Esophagus squamous epithelium (tissue), 4 donors: ENCODE results near the gene SENP6.

Experiments
- CTCF ChIP-seq, 6 experiments: fragments of 450-650 bp in 4 of 6; fragments of 200-600 bp in 2 of 6; sonication (generic) in 2 of 6; IDR thresholded peaks; one replicate each; pipeline ENCODE4 v1.5.1; 2016 to 2019; ENCODE audit warnings: antibody characterized with exemption in 6 of 6, mild to moderate bottlenecking in 4 of 6, moderate library complexity in 4 of 6
- POLR2A ChIP-seq, 4 donors: fragments of 450-650 bp; IDR thresholded peaks; one replicate each; pipeline ENCODE4 v1.6.1; 2017; ENCODE audit warnings: antibody characterized with exemption in 4 of 4, mild to moderate bottlenecking in 4 of 4, moderate library complexity in 3 of 4

- TF ChIP-seq CTCF (IDR thresholded peaks at IDR 0.05): no peak
- TF ChIP-seq POLR2A (IDR thresholded peaks at IDR 0.05): no peak
Observed at GRCh38 chr6:75676377-75676776, 74.7 kb downstream of the SENP6 start.
